SU-DHL-6 (cell line): ENCODE data around the gene ARFGAP1.

Source experiments
- H2AFZ ChIP-seq: fragments of 200-600 bp; sonication (generic); 2 replicates; pipeline ENCODE4 v1.6.1; 2014; ENCODE audit warnings: low read depth, mild to moderate bottlenecking, moderate library complexity, mixed read lengths, antibody characterized with exemption, low read length; ENCODE audit not compliant: severe bottlenecking
- H3F3A ChIP-seq: fragments of 200-600 bp; shearing (Covaris generic); 2 replicates; pipeline ENCODE4 v1.6.0; 2016; ENCODE audit warnings: antibody characterized with exemption, mild to moderate bottlenecking; ENCODE audit not compliant: insufficient read depth
- H3K27ac ChIP-seq: fragments of 200-600 bp; sonication (generic); 2 replicates; pipeline ENCODE4 v1.5.1; 2016; ENCODE audit warnings: low read depth, mild to moderate bottlenecking, low read length, moderate library complexity, mixed read lengths
- H3K27me3 ChIP-seq: fragments of 200-600 bp; sonication (generic), shearing (Covaris generic); 2 replicates; pipeline ENCODE4 v1.6.0; 2014; ENCODE audit warnings: mild to moderate bottlenecking, low read length
- H3K36me3 ChIP-seq: fragments of 200-600 bp; sonication (generic); 2 replicates; pipeline ENCODE4 v1.6.1; 2014; ENCODE audit warnings: mild to moderate bottlenecking, low read length, mixed read lengths
- H3K4me2 ChIP-seq: fragments of 300-600, 200-600 bp; shearing (Covaris generic), sonication (generic); 2 replicates; pipeline ENCODE4 v1.6.0; 2014; ENCODE audit warnings: low read length, low read depth, mild to moderate bottlenecking; ENCODE audit not compliant: poor library complexity, severe bottlenecking
- H3K4me3 ChIP-seq: fragments of 200-600 bp; sonication (generic); 2 replicates; pipeline ENCODE4 v1.5.1; 2014; ENCODE audit warnings: antibody characterized with exemption, low read length, mild to moderate bottlenecking, mixed read lengths; ENCODE audit not compliant: insufficient read depth, poor library complexity, severe bottlenecking
- H3K79me2 ChIP-seq: fragments of 200-600 bp; sonication (generic); 2 replicates; pipeline ENCODE4 v1.6.1; 2014; ENCODE audit warnings: mild to moderate bottlenecking, low read length, moderate library complexity; ENCODE audit not compliant: insufficient read depth
- H3K9ac ChIP-seq: fragments of 200-600 bp; sonication (generic); 2 replicates; pipeline ENCODE4 v1.7.0; 2014; ENCODE audit warnings: mild to moderate bottlenecking, low read length
- H3K9me2 ChIP-seq: fragments of 200-600 bp; sonication (generic); replicated peaks from 2 replicates; pipeline ENCODE4 v1.6.1; 2014; ENCODE audit warnings: low read length; ENCODE audit not compliant: insufficient read depth
- H3K9me3 ChIP-seq: fragments of 200-600 bp; sonication (generic); 2 replicates; pipeline ENCODE4 v1.6.1; 2014; ENCODE audit warnings: low read length, mixed read lengths; ENCODE audit not compliant: insufficient read depth
- H4K20me1 ChIP-seq: fragments of 200-600 bp; sonication (generic); 2 replicates; pipeline ENCODE4 v1.6.1; 2014; ENCODE audit warnings: low read depth, mild to moderate bottlenecking, antibody characterized with exemption, low read length, moderate library complexity, mixed read lengths
- CTCF ChIP-seq: fragments of 200-600 bp; sonication (generic); IDR thresholded peaks from one replicate; pipeline ENCODE4 v1.5.1; 2017; ENCODE audit warnings: antibody characterized with exemption, mild to moderate bottlenecking, low read length, moderate library complexity; ENCODE audit not compliant: insufficient read depth, poor library complexity, severe bottlenecking
- EZH2phosphoT487 ChIP-seq: fragments of 200-600 bp; sonication (generic), shearing (Covaris generic); conservative IDR thresholded peaks from 2 replicates; pipeline ENCODE4 v1.6.1; 2018; ENCODE audit warnings: mild to moderate bottlenecking, antibody characterized with exemption, low read length, moderate library complexity, mixed read lengths

ARFGAP1 gene

GRCh38 chr20:63277466-63278272 lies 5.1 kb downstream of the ARFGAP1 start:
- Histone ChIP-seq H3F3A (no peaks in the 10 kb centered on the region), H3K4me3 (no peak overlapping the region), H3K9me2 (no peaks in the 10 kb centered on the region), H3K27ac (no peak overlapping the region), H3K4me2 (no peak overlapping the region), H3K27me3 (no peaks in the 10 kb centered on the region), H3K9me3 (no peaks in the 10 kb centered on the region), H3K9ac (no peak overlapping the region), H3K79me2 (peaks cover 30% of the 10 kb centered on the region), H2AFZ (no peak overlapping the region), H3K36me3 (no peaks in the 10 kb centered on the region), H4K20me1 (no peaks in the 10 kb centered on the region)
- TF ChIP-seq CTCF (no peak), EZH2phosphoT487 (no peak)

- H3K79me2 ChIP-seq: peaks cover 20% of the 10 kb centered on the region
These were observed 6.0 kb downstream of the ARFGAP1 start for GRCh38 chr20:63278661-63279060.

DNA sequence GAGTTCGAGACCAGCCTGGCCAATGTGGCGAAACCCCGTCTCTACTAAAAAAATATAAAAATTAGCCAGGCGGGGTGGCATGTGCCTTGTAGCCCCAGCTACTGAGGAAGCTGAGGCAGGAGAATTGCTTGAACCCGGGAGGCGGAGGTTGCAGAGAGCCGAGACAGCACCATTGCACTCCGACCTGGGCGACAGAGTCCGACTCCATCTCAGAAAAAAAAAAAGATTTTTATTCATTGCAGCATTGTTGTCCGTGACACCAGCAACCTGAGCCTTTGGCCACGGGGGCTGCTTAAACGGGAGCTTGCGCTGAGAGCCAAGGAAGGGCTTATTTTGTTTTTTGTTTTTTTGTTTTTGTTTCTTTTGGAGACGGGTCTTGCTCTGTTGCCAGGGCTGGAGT lies 7.3 kb downstream of the ARFGAP1 start:
- TF ChIP-seq EZH2phosphoT487 (no peak), CTCF (no peak)
- Histone ChIP-seq H3K36me3 (no peaks in the 10 kb centered on the region), H3K9ac (no peak overlapping the region)

More at GRCh38 chr20:63278661-63279060, 6.0 kb downstream of the ARFGAP1 start:
- H3K4me2 ChIP-seq: no peak overlapping the region
- H2AFZ ChIP-seq: no peak overlapping the region
- TF ChIP-seq CTCF (no peak), EZH2phosphoT487 (no peak)
- no peak overlapping the region for H3K27ac ChIP-seq
- no peak overlapping the region for H3K4me3 ChIP-seq
- H3K9ac ChIP-seq: no peak overlapping the region
- no peaks in the 10 kb centered on the region for H4K20me1 ChIP-seq
- H3K36me3 ChIP-seq: no peaks in the 10 kb centered on the region
- H3F3A ChIP-seq: no peaks in the 10 kb centered on the region
- H3K27me3 ChIP-seq: no peaks in the 10 kb centered on the region
- H3K9me2 ChIP-seq: no peaks in the 10 kb centered on the region
- no peaks in the 10 kb centered on the region for H3K9me3 ChIP-seq

More for the DNA sequence above, 7.3 kb downstream of the ARFGAP1 start:
- Histone ChIP-seq H3K27me3 (no peaks in the 10 kb centered on the region), H3K9me2 (no peaks in the 10 kb centered on the region), H3K9me3 (no peaks in the 10 kb centered on the region), H2AFZ (no peak overlapping the region), H3F3A (no peaks in the 10 kb centered on the region), H3K4me2 (no peak overlapping the region), H4K20me1 (no peaks in the 10 kb centered on the region), H3K79me2 (peaks cover 12% of the 10 kb centered on the region; the same call in 1 of the 2 replicates), H3K27ac (no peak overlapping the region), H3K4me3 (no peak overlapping the region)
